ENCODE results near the gene PIK3AP1. TPM values are rescaled to one million over a fixed set of nuclear protein-coding genes. Genes with fewer than 3 reads are reported as not detected.

PIK3AP1 gene
- total RNA-seq, 1 donor from 2014 or later, result 1.3 TPM

- H3K4me3 Mint-ChIP-seq, result no peak overlapping the region
Measured at GRCh38 chr10:96660297-96660696, 60.0 kb downstream of the PIK3AP1 start.

GRCh38 chr10:96658844-96659243, 61.5 kb downstream of the PIK3AP1 start:
- no peaks in the 10 kb centered on the region for H3K4me1 Mint-ChIP-seq
- no peaks in the 10 kb centered on the region for H3K36me3 Mint-ChIP-seq (ENCODE audit: low read depth)
- no peak for TF ChIP-seq CTCF (conservative IDR thresholded peaks at IDR 0.05)
- DNase-seq (ENCODE audit: low read depth, low spot score), result no peak
- H3K27me3 Mint-ChIP-seq (ENCODE audit: low read depth), result no peaks in the 10 kb centered on the region
- H3K9me3 Mint-ChIP-seq, result peaks cover 4% of the 10 kb centered on the region
- H3K27ac Mint-ChIP-seq (ENCODE audit: unreplicated experiment), result no peak overlapping the region
- no peak overlapping the region for H3K4me3 Mint-ChIP-seq

More at GRCh38 chr10:96660297-96660696, 60.0 kb downstream of the PIK3AP1 start:
- no peak overlapping the region for H3K27ac Mint-ChIP-seq (ENCODE audit: unreplicated experiment)
- no peaks in the 10 kb centered on the region for H3K27me3 Mint-ChIP-seq (ENCODE audit: low read depth)
- H3K4me1 Mint-ChIP-seq, result peaks cover 10% of the 10 kb centered on the region
- no peak for DNase-seq (ENCODE audit: low read depth, low spot score)
- H3K36me3 Mint-ChIP-seq (ENCODE audit: low read depth), result no peaks in the 10 kb centered on the region
- no peak for TF ChIP-seq CTCF (conservative IDR thresholded peaks at IDR 0.05)
- H3K9me3 Mint-ChIP-seq, result peaks cover 4% of the 10 kb centered on the region

- Mint-ChIP-seq H3K27me3 (ENCODE audit: low read depth) (no peaks in the 10 kb centered on the region), H3K4me1 (no peaks in the 10 kb centered on the region), H3K9me3 (peaks cover 4% of the 10 kb centered on the region), H3K4me3 (no peak overlapping the region), H3K27ac (ENCODE audit: unreplicated experiment) (no peak overlapping the region), H3K36me3 (ENCODE audit: low read depth) (no peaks in the 10 kb centered on the region)
- DNase-seq (ENCODE audit: low read depth, low spot score), result no peak
- no peak for TF ChIP-seq CTCF (conservative IDR thresholded peaks at IDR 0.05)
Measured at GRCh38 chr10:96657385-96657784, 62.9 kb downstream of the PIK3AP1 start.

- Mint-ChIP-seq H3K4me3 (no peak overlapping the region), H3K27me3 (ENCODE audit: low read depth) (no peaks in the 10 kb centered on the region), H3K4me1 (no peaks in the 10 kb centered on the region), H3K36me3 (ENCODE audit: low read depth) (no peaks in the 10 kb centered on the region), H3K9me3 (peaks cover 4% of the 10 kb centered on the region), H3K27ac (ENCODE audit: unreplicated experiment) (no peak overlapping the region)
- no peak for DNase-seq (ENCODE audit: low read depth, low spot score)
- no peak for TF ChIP-seq CTCF (conservative IDR thresholded peaks at IDR 0.05)
Measured at GRCh38 chr10:96656839-96657238, 63.5 kb downstream of the PIK3AP1 start.

GRCh38 chr10:96656198-96656577, 64.1 kb downstream of the PIK3AP1 start:
- TF ChIP-seq CTCF (conservative IDR thresholded peaks at IDR 0.05), result no peak
- no peak for DNase-seq (ENCODE audit: low read depth, low spot score)
- Mint-ChIP-seq H3K4me3 (no peak overlapping the region), H3K9me3 (peaks cover 4% of the 10 kb centered on the region), H3K36me3 (ENCODE audit: low read depth) (no peaks in the 10 kb centered on the region), H3K4me1 (no peaks in the 10 kb centered on the region), H3K27me3 (ENCODE audit: low read depth) (no peaks in the 10 kb centered on the region), H3K27ac (ENCODE audit: unreplicated experiment) (no peak overlapping the region)
